GM12865 (cell line): ENCODE data around the gene LCP2.

Source experiments
- DNase-seq: peaks from one replicate; pipeline ENCODE4 v3.0.0; 2010; ENCODE audit warnings: low read depth
- H3K4me3 ChIP-seq: 2 replicates; pipeline ENCODE4 v1.5.1; 2011; ENCODE audit warnings: mild to moderate bottlenecking, low read depth, low read length, control low read depth
- TF ChIP-seq, protein P1 (sequence below): IDR thresholded peaks from 2 replicates; pipeline ENCODE4 v1.5.1; 2011; ENCODE audit warnings: low read length, control low read depth, low read depth, inconsistent platforms; ENCODE audit not compliant: insufficient read depth; ENCODE audit errors: missing control alignments

LCP2 gene

DNA sequence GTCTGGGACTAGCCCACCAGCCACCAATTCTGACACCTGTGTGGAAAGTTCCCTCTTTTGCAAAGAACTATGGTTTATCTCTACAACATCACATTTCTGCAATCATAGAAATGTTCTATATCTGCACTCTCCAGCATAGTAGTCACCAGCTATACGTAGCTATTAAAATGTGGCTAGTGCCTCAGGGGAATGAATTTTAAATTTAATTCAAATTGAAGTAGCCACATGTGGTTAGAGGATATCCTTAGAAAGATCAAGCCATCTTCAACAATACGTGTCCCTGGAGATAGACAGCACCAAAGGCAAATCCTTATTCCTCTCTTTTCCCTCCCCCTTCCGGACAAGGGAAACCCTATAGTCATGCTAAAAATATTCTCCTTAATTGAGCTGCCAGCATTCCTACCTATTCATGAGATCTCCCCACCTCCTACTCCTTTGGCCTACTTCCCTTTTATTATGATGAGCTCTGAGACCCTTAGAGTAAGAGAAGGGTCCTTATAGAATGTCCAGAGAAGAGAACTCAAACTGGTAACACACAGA, 11.1 kb downstream of the LCP2 start:
- no peak for DNase-seq
- TF ChIP-seq, protein P1, sequence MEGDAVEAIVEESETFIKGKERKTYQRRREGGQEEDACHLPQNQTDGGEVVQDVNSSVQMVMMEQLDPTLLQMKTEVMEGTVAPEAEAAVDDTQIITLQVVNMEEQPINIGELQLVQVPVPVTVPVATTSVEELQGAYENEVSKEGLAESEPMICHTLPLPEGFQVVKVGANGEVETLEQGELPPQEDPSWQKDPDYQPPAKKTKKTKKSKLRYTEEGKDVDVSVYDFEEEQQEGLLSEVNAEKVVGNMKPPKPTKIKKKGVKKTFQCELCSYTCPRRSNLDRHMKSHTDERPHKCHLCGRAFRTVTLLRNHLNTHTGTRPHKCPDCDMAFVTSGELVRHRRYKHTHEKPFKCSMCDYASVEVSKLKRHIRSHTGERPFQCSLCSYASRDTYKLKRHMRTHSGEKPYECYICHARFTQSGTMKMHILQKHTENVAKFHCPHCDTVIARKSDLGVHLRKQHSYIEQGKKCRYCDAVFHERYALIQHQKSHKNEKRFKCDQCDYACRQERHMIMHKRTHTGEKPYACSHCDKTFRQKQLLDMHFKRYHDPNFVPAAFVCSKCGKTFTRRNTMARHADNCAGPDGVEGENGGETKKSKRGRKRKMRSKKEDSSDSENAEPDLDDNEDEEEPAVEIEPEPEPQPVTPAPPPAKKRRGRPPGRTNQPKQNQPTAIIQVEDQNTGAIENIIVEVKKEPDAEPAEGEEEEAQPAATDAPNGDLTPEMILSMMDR: no peak

DNA sequence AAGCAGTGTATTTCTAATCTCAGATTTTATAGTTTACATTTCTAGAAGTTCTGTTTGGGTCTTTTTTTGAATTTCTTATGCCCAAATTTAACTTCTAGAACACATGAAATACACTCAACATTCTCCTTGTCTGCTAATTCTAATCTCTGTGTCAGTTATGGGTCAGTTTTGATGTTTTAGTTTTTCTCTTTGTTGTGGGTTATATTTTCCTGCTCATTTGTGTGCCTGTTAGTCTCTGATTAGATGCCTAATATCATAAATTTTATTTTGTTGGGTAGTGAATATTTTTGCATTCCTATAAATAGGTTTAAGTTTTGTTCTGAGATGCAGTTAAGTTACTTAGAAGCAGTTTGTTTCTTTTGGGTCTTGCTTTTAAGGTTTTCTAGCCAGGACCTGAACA, 12.4 kb downstream of the LCP2 start:
- TF ChIP-seq, protein P1: no peak
- H3K4me3 ChIP-seq: no peak overlapping the region
- DNase-seq: no peak

More for the DNA sequence above, 11.1 kb downstream of the LCP2 start:
- H3K4me3 ChIP-seq: no peak overlapping the region

DNA sequence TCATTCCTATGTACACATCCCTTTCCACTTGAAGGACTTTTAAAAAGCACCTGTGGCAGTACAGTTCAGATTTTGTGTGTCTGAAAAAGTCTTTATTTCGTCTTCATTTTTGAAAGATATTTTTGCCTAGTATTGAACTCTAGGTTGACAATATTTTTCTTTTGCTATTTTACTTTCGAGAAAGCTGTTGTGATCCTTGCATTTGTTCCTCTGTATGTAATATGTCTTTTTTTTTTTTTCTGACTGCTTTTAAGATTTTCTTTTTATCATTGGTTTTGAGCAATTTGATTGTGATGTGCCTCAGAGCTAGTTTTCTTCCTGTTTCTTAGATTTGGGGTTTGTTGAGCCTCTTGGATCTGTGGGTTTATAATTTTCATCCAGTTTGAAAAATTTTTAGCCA, 13.3 kb downstream of the LCP2 start:
- no peak overlapping the region for H3K4me3 ChIP-seq
- no peak for DNase-seq
- TF ChIP-seq, protein P1: no peak

DNA sequence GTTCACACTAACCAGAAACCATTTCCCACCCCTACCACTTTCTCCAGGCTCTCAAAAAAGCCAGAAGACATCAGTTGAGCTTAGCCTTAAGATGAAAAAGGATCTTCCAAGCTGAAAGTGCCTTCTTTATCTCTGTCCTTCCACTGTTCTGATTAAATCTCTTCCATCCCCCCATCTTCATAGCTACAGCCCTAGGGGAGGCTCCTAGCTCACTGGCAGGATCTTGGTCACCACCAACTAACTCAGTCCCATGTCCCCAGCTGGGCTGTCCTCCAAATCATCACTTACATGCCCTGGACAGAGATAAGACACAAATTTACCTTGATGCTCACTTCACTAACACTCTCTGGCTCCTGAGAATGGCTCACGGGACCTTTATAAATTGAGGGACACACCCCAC, 14.3 kb downstream of the LCP2 start:
- H3K4me3 ChIP-seq: no peak overlapping the region
- TF ChIP-seq, protein P1: no peak
- DNase-seq: no peak

DNA sequence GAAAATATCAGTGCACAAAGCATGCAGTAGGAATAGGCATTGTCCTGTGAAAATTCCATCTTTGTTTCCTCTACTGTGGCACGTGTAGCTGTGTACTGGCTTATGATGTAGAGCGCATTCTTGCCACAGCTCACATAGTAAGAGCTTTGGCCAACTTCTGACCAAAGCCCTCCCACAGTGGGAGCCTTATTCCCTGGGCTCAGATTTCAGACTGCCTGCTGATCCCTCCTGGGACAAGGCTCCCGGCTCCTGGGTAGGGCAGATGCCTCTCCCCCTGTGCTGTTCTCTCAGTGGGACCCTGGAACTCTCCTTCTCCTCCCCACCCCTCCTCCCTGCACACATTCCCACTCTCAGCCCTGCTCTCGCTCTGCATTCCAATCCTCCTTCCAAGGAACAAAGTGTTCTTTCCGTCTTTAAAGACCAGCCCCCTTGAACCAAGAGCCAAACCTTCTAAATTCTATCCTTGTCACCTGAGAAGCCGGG, 17.5 kb downstream of the LCP2 start:
- H3K4me3 ChIP-seq: no peak overlapping the region

DNA sequence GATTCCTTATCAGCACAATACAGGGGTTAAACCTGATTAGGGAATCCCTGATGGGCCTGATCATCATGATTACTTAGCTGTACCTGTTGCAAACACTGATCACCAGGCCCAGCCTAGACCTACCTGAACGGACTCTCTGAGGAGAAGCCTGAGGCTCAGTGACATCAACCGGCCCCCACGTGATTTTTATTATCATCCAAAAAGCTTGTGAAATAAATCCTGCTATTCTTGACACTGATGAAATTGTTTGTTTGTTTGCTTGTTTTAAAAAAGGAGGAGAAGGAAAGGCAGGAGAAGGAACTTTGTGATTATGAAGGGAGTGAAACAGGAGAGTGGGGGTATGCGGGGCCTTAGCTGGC, 18.1 kb downstream of the LCP2 start:
- TF ChIP-seq, protein P1: no peak
- H3K4me3 ChIP-seq: no peak overlapping the region
- DNase-seq: no peak

More for the DNA sequence above, 17.5 kb downstream of the LCP2 start:
- DNase-seq: no peak
- TF ChIP-seq, protein P1: no peak
